Activated naive CD8-positive, alpha-beta T cell treated with anti-CD3 and anti-CD28 coated beads, Interleukin-2, amount 10 ng/mL, durations not matched to agents 7 days and 5 days (primary cell): Measurements from ENCODE around the gene PROSER3. TPM values are rescaled to one million over a fixed set of nuclear protein-coding genes. Genes with fewer than 3 reads are reported as not detected.

Experiments used
- ATAC-seq: fragments of 150-1000 bp; cut with Tn5 transposase; one replicate; pipeline ENCODE4 v1.10.0; 2021; ENCODE audit warnings: low read depth, moderate library complexity
- POLR2A ChIA-PET: fragments of 350-600 bp; sonication (Branson Sonifier 250); formaldehyde crosslinking; loops from one replicate; lab custom pipeline; 2021; ENCODE audit warnings: antibody characterized with exemption; lab: Charles Lee
- DNase-seq: peaks from one replicate; pipeline ENCODE4 v3.0.0; 2021
- H3K27ac Mint-ChIP-seq: one replicate; pipeline ENCODE4 v1.8.0; 2022; ENCODE audit warnings: mild to moderate bottlenecking, mixed read lengths
- H3K27me3 Mint-ChIP-seq: one replicate; pipeline ENCODE4 v1.8.0; 2022; ENCODE audit warnings: mild to moderate bottlenecking, moderate library complexity, mixed read lengths
- H3K36me3 Mint-ChIP-seq: one replicate; pipeline ENCODE4 v1.8.0; 2021; ENCODE audit warnings: mild to moderate bottlenecking, mixed read lengths
- H3K4me1 Mint-ChIP-seq: one replicate; pipeline ENCODE4 v1.8.0; 2021; ENCODE audit warnings: mixed read lengths
- H3K4me3 Mint-ChIP-seq: one replicate; pipeline ENCODE4 v1.8.0; 2022; ENCODE audit warnings: mild to moderate bottlenecking, moderate library complexity, mixed read lengths
- H3K9me3 Mint-ChIP-seq: one replicate; pipeline ENCODE4 v1.8.0; 2021; ENCODE audit warnings: mixed read lengths
- total RNA-seq, 2 experiments: library from RNA; stranded (reverse); gene quantifications; one replicate each; pipeline ENCODE4 v1.2.3, GENCODE V29; 2021

The PROSER3 gene
- total RNA-seq, 2 experiments from 2014 or later: 53.0 to 59.9 TPM

- POLR2A ChIA-PET: interaction anchor here (2.4 to 2.7 kb wide), 3 partner anchors 10 to 42 kb away, joined by 9 to 17 read pairs (median 14); partner anchors contain the start of genes IGFLR1, PSENEN and U2AF1L4
- ATAC-seq (no peak), DNase-seq (no peak)
- Mint-ChIP-seq H3K9me3 (no peaks in the 10 kb centered on the region), H3K4me3 (peak overlapping the region; percentile 32), H3K36me3 (peaks cover 18% of the 10 kb centered on the region), H3K4me1 (peaks cover 23% of the 10 kb centered on the region), H3K27me3 (peaks cover 3% of the 10 kb centered on the region), H3K27ac (no peak overlapping the region)
These were observed 2.8 kb upstream of the PROSER3 start for GRCh38 chr19:35755131-35755549.

- peak overlapping the region; percentile 21 for H3K27ac Mint-ChIP-seq
- H3K4me3 Mint-ChIP-seq: peak overlapping the region; percentile 58
- peaks cover 20% of the 10 kb centered on the region for H3K4me1 Mint-ChIP-seq
- no peak for ATAC-seq
- DNase-seq: peak; percentile 70
- POLR2A ChIA-PET: interaction anchor here (1.9 to 2.7 kb wide), 4 partner anchors 11 to 43 kb away, joined by 7 to 17 read pairs (median 12); partner anchors contain the start of genes IGFLR1, PSENEN and U2AF1L4
- no peaks in the 10 kb centered on the region for H3K9me3 Mint-ChIP-seq
- peaks cover 3% of the 10 kb centered on the region for H3K27me3 Mint-ChIP-seq
- H3K36me3 Mint-ChIP-seq: peaks cover 19% of the 10 kb centered on the region
These were observed 2.2 kb upstream of the PROSER3 start for GRCh38 chr19:35755550-35756376.

DNA sequence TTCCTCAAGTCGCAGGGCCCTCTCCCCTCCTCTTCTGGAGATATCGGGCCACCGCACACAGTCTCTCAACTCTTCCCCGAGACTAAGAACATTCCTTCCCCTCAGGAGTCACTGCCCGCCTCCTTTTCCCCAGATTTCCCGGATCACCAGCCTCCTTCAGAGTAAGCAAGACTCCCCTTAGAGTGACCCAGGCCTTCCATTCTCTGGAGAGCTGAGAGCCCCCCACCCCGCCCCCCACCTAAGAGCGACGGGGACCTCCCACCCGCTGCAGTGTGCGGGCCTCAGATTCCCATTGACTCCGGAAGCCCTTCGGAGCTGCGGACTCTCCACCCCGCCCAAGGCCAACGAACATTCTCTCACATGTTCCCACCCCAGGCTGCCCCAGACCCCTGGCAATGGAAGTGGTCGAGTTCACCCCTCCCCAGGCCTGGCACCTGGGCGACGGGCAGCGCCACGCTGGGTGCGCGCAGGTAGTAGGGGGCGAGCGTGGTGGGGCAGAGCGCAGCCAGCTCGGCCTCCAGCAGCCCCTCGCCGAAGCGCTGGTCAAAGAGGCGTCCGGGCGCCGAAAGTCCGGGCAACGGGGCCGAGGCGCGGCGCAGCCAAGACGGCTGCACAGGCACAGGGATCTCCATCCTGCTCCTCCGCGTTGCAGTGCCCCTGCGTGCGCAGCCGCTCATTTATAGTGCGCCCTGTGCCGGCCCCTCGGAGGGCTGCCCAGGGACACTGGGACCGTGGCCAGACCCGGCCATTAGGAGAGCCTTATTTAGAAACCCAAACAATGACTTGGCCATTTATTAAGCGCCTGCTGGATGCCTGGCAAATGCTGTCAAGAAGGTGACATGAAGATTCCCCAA is 1.4 kb upstream of the PROSER3 start, which contains the start of gene HSPB6:
TSS of gene HSPB6 (minus strand) at position 653 of the 854 bp plus-strand sequence. CDS start at position 632, 21 bp downstream.
- DNase-seq (no peak), ATAC-seq (no peak)
- POLR2A ChIA-PET: interaction anchor here (0.9 to 2.9 kb wide), 7 partner anchors 8 to 112 kb away, joined by 3 to 21 read pairs (median 9); partner anchors contain the start of genes IGFLR1, LIN37, PSENEN and U2AF1L4
- Mint-ChIP-seq H3K9me3 (no peaks in the 10 kb centered on the region), H3K27me3 (peaks cover 3% of the 10 kb centered on the region), H3K4me1 (peaks cover 20% of the 10 kb centered on the region), H3K36me3 (peaks cover 21% of the 10 kb centered on the region), H3K27ac (peak within 1 kb of the TSS; percentile 93), H3K4me3 (peak within 1 kb of the TSS; percentile 90)

DNA sequence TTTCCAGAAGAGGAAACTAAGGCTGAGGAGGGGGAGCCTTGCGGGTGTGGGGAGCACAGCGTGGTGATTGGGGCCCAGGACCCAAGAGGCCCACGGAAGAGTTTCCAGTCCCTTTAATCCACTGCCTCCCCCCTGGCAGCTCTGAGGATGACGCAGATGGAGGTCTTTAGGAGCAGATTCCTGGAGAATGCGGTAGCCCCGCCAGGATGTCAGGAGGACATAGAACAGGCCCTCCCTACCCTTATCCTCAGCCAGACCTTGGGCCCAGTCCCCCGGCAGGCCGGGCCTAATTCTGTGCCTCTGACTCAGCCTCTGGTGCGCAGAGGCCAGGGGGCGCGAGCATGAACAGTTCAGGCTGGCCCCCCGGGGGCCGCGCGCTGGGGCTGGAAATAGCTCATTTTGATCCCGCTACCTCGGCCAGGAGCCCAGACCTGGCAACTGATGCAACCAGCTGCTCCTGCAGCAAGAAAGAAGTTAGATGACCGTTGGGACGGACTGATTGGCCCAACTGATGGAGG is 686 bp upstream of the PROSER3 start:
- Mint-ChIP-seq H3K27me3 (peaks cover 3% of the 10 kb centered on the region), H3K9me3 (no peaks in the 10 kb centered on the region), H3K4me1 (peaks cover 23% of the 10 kb centered on the region), H3K27ac (peak overlapping the region; percentile 93), H3K36me3 (peaks cover 26% of the 10 kb centered on the region), H3K4me3 (peak overlapping the region; percentile 90)
- POLR2A ChIA-PET: interaction anchor here (0.9 to 2.9 kb wide), 7 partner anchors 9 to 113 kb away, joined by 3 to 21 read pairs (median 9); partner anchors contain the start of genes IGFLR1, LIN37, PSENEN and U2AF1L4
- DNase-seq (peak; percentile 62), ATAC-seq (peak; percentile 5)

DNA sequence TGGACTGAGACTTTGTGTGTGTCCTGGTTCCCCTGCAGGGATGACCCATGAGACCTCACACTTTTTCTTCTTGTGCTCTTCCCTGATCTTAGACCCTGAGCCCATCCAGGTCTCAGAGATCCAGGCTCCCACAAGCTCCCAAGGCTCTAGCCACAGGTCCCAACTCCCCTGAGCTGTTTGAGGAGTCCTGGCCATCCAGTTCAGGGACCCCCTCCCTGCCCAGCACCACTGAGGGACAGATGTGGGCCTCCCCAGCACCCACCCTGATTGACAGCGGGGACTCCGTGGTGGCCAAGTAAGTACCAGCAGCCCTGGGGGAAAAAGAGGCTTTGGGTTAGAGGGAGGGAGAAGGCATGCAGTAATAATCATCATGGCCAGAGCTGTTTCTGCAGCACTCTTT is 1.7 kb downstream of the PROSER3 start:
- H3K4me1 Mint-ChIP-seq: peaks cover 23% of the 10 kb centered on the region
- no peaks in the 10 kb centered on the region for H3K9me3 Mint-ChIP-seq
- POLR2A ChIA-PET: interaction anchor here (0.9 to 1.9 kb wide), 3 partner anchors 11 to 19 kb away, joined by 4 to 6 read pairs (median 4); partner anchors contain the start of genes LIN37, PSENEN and U2AF1L4
- peaks cover 25% of the 10 kb centered on the region for H3K36me3 Mint-ChIP-seq
- no peak for DNase-seq
- H3K4me3 Mint-ChIP-seq: peak overlapping the region; percentile 90
- ATAC-seq: no peak
- H3K27ac Mint-ChIP-seq: no peak overlapping the region
- H3K27me3 Mint-ChIP-seq: peaks cover 3% of the 10 kb centered on the region

GRCh38 chr19:35760711-35761349 is 2.9 kb downstream of the PROSER3 start:
- no peak overlapping the region for H3K27ac Mint-ChIP-seq
- H3K27me3 Mint-ChIP-seq: no peaks in the 10 kb centered on the region
- H3K4me3 Mint-ChIP-seq: no peak overlapping the region
- H3K9me3 Mint-ChIP-seq: no peaks in the 10 kb centered on the region
- H3K4me1 Mint-ChIP-seq: peaks cover 24% of the 10 kb centered on the region
- no peak for DNase-seq
- no peak for ATAC-seq
- H3K36me3 Mint-ChIP-seq: peaks cover 23% of the 10 kb centered on the region
- POLR2A ChIA-PET: interaction anchor here (1.9 kb wide), 1 partner anchor 12 kb away, joined by 6 read pairs; the partner anchor contains the start of gene LIN37

DNA sequence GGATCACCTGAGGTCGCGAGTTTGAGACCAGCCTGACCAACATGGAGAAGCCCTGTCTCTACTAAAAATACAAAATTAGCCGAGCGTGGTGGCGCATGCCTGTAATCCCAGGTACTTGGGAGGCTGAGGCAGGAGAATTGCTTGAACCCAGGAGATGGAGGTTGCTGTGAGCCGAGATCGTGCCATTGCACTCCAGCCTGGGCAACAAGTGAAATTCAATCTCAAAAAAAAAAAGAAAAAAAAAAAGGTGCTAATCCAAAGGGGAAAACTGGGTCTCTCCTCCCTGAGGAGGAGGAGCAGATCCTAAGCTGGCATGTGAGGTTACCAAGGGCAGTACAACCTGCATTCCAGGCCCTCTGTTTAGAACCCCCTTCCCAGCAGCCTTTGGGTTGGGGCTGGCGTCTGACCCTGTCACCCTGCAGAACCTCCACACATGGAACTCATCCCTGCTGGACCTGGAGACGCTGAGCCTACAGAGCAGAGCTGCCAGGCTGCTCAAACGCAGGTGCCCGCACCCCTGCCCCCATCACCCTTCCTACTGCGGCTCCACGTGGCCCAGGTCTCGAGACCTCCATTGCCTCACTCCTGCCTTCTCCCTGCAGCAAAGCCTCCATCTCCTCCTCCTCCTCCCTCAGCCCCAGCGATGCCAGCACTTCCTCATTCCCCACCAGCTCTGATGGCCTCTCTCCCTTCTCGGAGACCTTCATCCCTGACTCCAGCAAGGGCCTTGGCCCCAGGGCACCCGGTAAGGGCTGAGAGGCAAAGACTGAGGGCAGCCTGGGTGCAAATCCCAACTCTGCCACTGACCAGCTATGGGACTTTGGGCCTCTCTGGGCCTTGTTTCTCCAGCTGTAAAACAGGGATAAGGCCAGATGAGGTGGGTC is 6.7 kb downstream of the PROSER3 start:
- H3K27ac Mint-ChIP-seq: no peak overlapping the region
- POLR2A ChIA-PET: interaction anchor here (0.7 kb wide), 1 partner anchor 21 kb away, joined by 4 read pairs; no protein-coding TSS in a partner anchor
- H3K4me3 Mint-ChIP-seq: no peak overlapping the region
- no peaks in the 10 kb centered on the region for H3K27me3 Mint-ChIP-seq
- no peak for DNase-seq
- H3K9me3 Mint-ChIP-seq: no peaks in the 10 kb centered on the region
- H3K4me1 Mint-ChIP-seq: peaks cover 6% of the 10 kb centered on the region
- ATAC-seq: no peak
- peaks cover 19% of the 10 kb centered on the region for H3K36me3 Mint-ChIP-seq

DNA sequence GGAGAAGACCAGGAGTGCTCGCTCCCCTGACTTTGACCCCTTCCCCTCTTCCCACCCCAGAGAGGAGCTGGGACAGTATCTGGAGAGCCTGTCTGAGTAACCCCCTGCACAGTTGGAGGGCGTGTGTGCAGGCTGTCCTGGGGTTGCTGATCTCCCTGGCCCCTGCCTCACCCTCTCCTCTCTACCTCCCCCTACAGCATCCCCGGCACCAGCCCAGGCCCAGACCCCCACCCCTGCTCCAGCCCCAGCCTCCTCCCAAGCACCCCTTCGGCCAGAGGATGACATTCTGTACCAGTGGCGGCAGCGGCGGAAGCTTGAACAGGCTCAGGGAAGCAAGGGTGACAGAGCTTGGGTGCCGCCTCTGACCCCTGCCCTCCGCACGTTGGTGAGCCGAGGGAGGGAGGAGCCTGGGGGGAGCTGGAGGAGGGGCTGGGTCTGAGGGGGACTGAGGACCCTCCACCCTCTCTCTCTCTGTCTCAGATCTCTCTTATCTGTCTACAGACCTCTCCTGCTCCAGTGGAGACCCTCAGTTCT is 8.7 kb downstream of the PROSER3 start:
- no peak for DNase-seq
- H3K27me3 Mint-ChIP-seq: no peaks in the 10 kb centered on the region
- POLR2A ChIA-PET: interaction anchor here (1.1 to 2.6 kb wide), 2 partner anchors 9 to 19 kb away, joined by 5 read pairs; partner anchors contain the start of genes HSPB6 and LIN37
- H3K4me1 Mint-ChIP-seq: peaks cover 6% of the 10 kb centered on the region
- peak; percentile 26 for ATAC-seq
- peaks cover 15% of the 10 kb centered on the region for H3K36me3 Mint-ChIP-seq
- no peaks in the 10 kb centered on the region for H3K9me3 Mint-ChIP-seq
- H3K4me3 Mint-ChIP-seq: no peak overlapping the region
- no peak overlapping the region for H3K27ac Mint-ChIP-seq

GRCh38 chr19:35767288-35768081 is 9.5 kb downstream of the PROSER3 start:
- no peaks in the 10 kb centered on the region for H3K27me3 Mint-ChIP-seq
- H3K4me1 Mint-ChIP-seq: peaks cover 3% of the 10 kb centered on the region
- no peak overlapping the region for H3K27ac Mint-ChIP-seq
- no peaks in the 10 kb centered on the region for H3K9me3 Mint-ChIP-seq
- ATAC-seq (no peak), DNase-seq (no peak)
- H3K36me3 Mint-ChIP-seq: peaks cover 9% of the 10 kb centered on the region
- POLR2A ChIA-PET: interaction anchor here (1.1 to 2.6 kb wide), 3 partner anchors 10 to 22 kb away, joined by 4 to 5 read pairs (median 5); partner anchors contain the start of genes HSPB6, LIN37, PSENEN and U2AF1L4
- H3K4me3 Mint-ChIP-seq: no peak overlapping the region

- Mint-ChIP-seq H3K4me1 (peaks cover 3% of the 10 kb centered on the region), H3K27me3 (no peaks in the 10 kb centered on the region), H3K27ac (no peak overlapping the region), H3K4me3 (no peak overlapping the region), H3K9me3 (no peaks in the 10 kb centered on the region), H3K36me3 (peaks cover 9% of the 10 kb centered on the region)
- ATAC-seq (no peak), DNase-seq (no peak)
- POLR2A ChIA-PET: interaction anchor here (1.1 to 2.6 kb wide), 2 partner anchors 20 to 23 kb away, joined by 4 to 5 read pairs; partner anchors contain the start of genes LIN37, PSENEN and U2AF1L4
These were observed 10.1 kb downstream of the PROSER3 start for GRCh38 chr19:35768082-35768421.
